ENCODE data around the gene TP53.
A peak's percentile ranks its signal among the peaks of the same experiment; 100 is the strongest.

The TP53 gene

GRCh38 chr17:7705269-7706255 is 18.3 kb upstream of the TP53 start:
- FAIRE-seq (no peak), DNase-seq (ENCODE audit: insufficient read length, low spot score) (no peak)
- no peak for TF ChIP-seq CTCF (IDR thresholded peaks at IDR 0.05; ENCODE audit: insufficient read depth, missing control alignments)

- peak; percentile 48 for DNase-seq (ENCODE audit: insufficient read length, low spot score)
These were observed 17.4 kb upstream of the TP53 start, which contains the start of gene EFNB3 for GRCh38 chr17:7704601-7705268. TSS of gene EFNB3 (plus strand) at chr17:7705202. CDS start at chr17:7705599, 397 bp downstream.

GRCh38 chr17:7703584-7704479 is 16.5 kb upstream of the TP53 start:
- DNase-seq (ENCODE audit: insufficient read length, low spot score), result no peak
- no peak for FAIRE-seq
- no peak for TF ChIP-seq CTCF (IDR thresholded peaks at IDR 0.05; ENCODE audit: insufficient read depth, missing control alignments)

More at GRCh38 chr17:7704601-7705268, 17.4 kb upstream of the TP53 start, which contains the start of gene EFNB3:
- TF ChIP-seq CTCF (IDR thresholded peaks at IDR 0.05; ENCODE audit: insufficient read depth, missing control alignments), result no peak
- no peak for FAIRE-seq

GRCh38 chr17:7702776-7703175 is 15.5 kb upstream of the TP53 start:
- DNase-seq (ENCODE audit: insufficient read length, low spot score) (no peak), FAIRE-seq (no peak)
- no peak for TF ChIP-seq CTCF (IDR thresholded peaks at IDR 0.05; ENCODE audit: insufficient read depth, missing control alignments)

GRCh38 chr17:7701681-7702080 is 14.4 kb upstream of the TP53 start:
- TF ChIP-seq CTCF (IDR thresholded peaks at IDR 0.05; ENCODE audit: insufficient read depth, missing control alignments), result no peak
- no peak for FAIRE-seq
- no peak for DNase-seq (ENCODE audit: insufficient read length, low spot score)

- DNase-seq (ENCODE audit: insufficient read length, low spot score) (no peak), FAIRE-seq (no peak)
- no peak for TF ChIP-seq CTCF (IDR thresholded peaks at IDR 0.05; ENCODE audit: insufficient read depth, missing control alignments)
These were observed 13.2 kb upstream of the TP53 start for GRCh38 chr17:7700510-7700909.

Measured in D721Med (cell line).